Activated T-helper 17 cell treated with anti-CD3 and anti-CD28 coated beads, Interleukin-2, amount 50 U/mL, for 72 hours (primary cell): ENCODE results near the gene ZAP70. TPM values are rescaled to one million over a fixed set of nuclear protein-coding genes. Genes with fewer than 3 reads are reported as not detected.

Source experiments
- ATAC-seq: fragments of 150-1000 bp; cut with Tn5 transposase; replicated peaks from 2 replicates; pipeline ENCODE4 v1.10.0; 2021; ENCODE audit warnings: mild to moderate bottlenecking, moderate library complexity
- H3K27ac Mint-ChIP-seq: one replicate; pipeline ENCODE4 v1.8.0; 2022; ENCODE audit warnings: mixed read lengths
- H3K27me3 Mint-ChIP-seq: one replicate; pipeline ENCODE4 v1.8.0; 2022; ENCODE audit warnings: mixed read lengths
- H3K36me3 Mint-ChIP-seq: one replicate; pipeline ENCODE4 v1.8.0; 2022; ENCODE audit warnings: low read depth, mild to moderate bottlenecking, mixed read lengths
- H3K4me1 Mint-ChIP-seq: one replicate; pipeline ENCODE4 v1.8.0; 2022; ENCODE audit warnings: mixed read lengths
- H3K4me3 Mint-ChIP-seq: one replicate; pipeline ENCODE4 v1.8.0; 2022; ENCODE audit warnings: mild to moderate bottlenecking, mixed read lengths
- H3K9me3 Mint-ChIP-seq: one replicate; pipeline ENCODE4 v1.8.0; 2022; ENCODE audit warnings: mixed read lengths
- total RNA-seq, 2 donors: library from RNA; stranded (reverse); gene quantifications; one replicate each; pipeline ENCODE4 v1.2.3, GENCODE V29; 2022

Gene ZAP70
- total RNA-seq, 2 donors from 2014 or later = 176 to 233 TPM

DNA sequence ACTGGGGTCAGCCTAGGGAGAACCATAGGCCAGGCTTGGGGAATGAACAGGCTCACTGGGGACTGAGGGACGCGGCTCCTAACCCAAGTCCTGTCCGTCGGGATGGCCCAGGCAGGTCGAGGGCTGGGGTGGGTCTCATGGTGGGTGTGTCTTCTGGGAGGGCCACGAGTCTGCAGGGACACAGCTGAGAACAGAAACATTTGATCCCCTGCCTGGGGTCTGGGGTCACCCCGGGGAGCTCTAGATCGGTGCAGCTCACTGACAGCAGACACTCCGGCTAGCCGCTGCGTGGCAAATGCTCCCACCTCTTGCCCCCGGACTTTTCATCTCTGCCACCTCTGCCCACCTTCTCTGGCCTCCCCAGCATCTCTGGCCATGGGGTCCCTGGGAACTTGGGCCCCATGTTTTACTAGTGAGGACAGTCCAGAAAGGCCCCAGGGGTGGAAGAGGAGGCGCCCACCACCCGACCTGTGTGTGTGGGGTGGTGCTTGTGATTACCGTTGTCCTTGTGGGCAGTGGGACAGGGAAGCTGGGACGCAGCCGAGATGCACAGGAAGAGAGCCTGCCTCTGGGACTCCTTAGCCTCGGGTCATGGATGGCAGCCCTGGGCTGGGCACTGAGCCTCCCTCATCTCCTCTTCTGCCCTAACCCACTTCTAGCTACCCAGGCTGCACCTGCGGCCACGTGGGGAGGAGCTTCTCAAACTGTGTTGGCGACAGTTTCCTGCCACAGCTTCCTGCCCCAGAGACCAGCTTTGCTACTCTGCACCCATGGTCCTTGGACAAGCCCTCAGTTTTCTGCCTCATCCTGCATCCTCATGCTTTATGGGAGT, 4.9 kb downstream of the ZAP70 start:
- H3K36me3 Mint-ChIP-seq = peaks cover 98% of the 10 kb centered on the region
- ATAC-seq = peak; percentile 76
- H3K4me1 Mint-ChIP-seq = peaks cover 64% of the 10 kb centered on the region
- H3K27me3 Mint-ChIP-seq = no peaks in the 10 kb centered on the region
- H3K4me3 Mint-ChIP-seq = peak overlapping the region; percentile 100
- peak overlapping the region; percentile 100 for H3K27ac Mint-ChIP-seq
- no peaks in the 10 kb centered on the region for H3K9me3 Mint-ChIP-seq

DNA sequence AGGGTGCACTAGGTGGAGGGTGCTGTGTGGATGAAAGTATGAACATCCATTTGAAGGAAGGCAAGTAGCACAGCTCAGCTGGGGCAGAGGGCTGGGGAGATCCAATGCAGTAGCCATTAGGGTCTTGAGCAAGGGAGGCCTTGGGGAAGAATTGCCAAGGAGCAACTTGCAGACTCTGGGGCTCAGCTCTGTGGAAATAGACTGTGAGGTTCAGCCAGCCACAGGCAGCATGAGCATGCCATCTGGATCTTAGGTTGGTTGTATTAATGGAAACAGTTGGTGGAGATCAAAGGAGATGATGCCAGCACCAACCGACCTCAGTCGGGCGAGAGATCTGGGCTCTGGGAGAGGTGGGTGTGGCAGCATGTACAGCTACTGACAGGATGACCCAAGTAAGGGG, 5.6 kb downstream of the ZAP70 start:
- H3K36me3 Mint-ChIP-seq = peaks cover 98% of the 10 kb centered on the region
- ATAC-seq = peak; percentile 0

DNA sequence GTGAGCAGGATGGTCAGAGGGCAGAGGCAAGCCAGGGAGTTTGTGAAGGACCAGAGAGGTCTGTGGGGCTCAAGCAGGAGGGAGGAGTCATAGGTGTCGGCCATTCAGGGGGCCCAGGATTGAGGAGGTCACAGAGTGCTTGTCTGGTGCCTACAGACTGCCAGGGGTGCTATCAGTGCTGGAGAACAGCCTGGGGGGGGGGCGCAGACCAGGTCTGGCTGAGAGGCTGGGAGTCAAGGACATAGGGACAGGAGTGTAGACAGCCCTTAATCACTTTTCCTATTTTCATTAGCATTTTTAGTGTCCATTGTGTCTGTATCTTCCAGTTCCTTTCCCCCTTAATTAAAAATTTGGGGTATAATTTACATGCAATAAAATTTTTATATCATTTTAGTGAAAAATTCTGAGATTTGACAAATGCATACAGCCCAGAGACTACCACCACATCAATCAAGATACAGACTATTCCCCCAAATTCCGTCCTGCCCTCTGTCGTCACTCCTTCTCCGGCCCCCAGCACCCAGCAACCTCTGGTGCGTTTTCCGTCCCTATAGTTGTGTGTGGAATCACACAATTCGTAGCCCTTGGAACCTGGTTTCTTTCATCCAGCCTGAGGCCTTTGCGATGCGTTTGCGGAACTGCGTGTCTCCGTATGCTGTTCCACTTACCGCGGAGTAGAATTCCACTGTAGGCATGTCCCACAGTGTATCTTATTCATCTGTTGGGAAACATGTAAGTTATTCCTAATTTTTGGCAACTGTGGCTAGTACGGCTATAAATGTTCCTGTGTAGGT, 6.2 kb downstream of the ZAP70 start:
- no peak for ATAC-seq
- Mint-ChIP-seq H3K27ac (peak overlapping the region; percentile 100), H3K27me3 (no peaks in the 10 kb centered on the region), H3K4me1 (peaks cover 62% of the 10 kb centered on the region), H3K36me3 (peaks cover 98% of the 10 kb centered on the region), H3K4me3 (peak overlapping the region; percentile 100), H3K9me3 (no peaks in the 10 kb centered on the region)

More for the DNA sequence above, 5.6 kb downstream of the ZAP70 start:
- Mint-ChIP-seq H3K4me3 (peak overlapping the region; percentile 100), H3K4me1 (peaks cover 62% of the 10 kb centered on the region), H3K27ac (peak overlapping the region; percentile 100), H3K27me3 (no peaks in the 10 kb centered on the region), H3K9me3 (no peaks in the 10 kb centered on the region)

DNA sequence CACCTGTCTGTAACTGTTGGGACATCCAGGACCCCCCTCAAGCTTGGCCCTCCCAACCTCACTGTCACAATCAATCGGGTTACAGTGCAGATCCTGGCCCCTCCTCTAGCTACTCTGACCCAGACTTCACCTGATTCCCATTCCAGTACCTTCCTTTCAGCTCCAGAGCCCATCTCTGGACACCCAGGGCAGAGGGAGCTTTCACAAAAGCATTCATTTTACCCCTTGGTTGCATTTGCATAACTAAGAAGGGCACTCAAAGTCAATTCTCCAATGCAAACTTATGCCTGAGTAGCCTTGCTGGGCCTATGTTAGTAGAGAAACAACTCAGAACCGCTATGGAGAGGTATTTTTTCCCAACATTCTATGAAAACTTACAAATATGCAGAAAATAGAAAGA, 7.4 kb downstream of the ZAP70 start:
- Mint-ChIP-seq H3K9me3 (no peaks in the 10 kb centered on the region), H3K27me3 (no peaks in the 10 kb centered on the region), H3K4me1 (peaks cover 62% of the 10 kb centered on the region), H3K27ac (peak overlapping the region; percentile 3), H3K4me3 (peak overlapping the region; percentile 48), H3K36me3 (peaks cover 98% of the 10 kb centered on the region)
- ATAC-seq = no peak

DNA sequence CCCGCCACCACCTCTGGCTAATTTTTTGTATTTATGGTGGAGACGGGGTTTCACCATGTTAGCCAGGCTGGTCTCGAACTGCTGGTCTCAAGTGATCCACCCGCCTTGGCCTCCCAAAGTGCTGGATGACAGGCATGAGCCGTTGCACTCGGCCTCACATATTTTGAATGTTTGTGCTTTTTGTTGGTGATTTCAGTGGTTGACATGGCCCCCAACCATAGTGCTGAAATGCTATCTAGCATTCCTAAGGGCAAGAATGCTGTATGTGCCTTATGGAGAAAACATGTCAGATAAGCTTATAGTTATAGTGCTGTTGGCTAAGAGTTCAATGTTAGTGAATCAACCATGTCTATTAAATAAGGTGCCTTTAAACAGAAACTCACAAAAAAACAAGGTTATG, 8.9 kb downstream of the ZAP70 start:
- Mint-ChIP-seq H3K4me1 (peaks cover 55% of the 10 kb centered on the region), H3K27me3 (no peaks in the 10 kb centered on the region), H3K36me3 (peaks cover 98% of the 10 kb centered on the region), H3K9me3 (no peaks in the 10 kb centered on the region), H3K27ac (peak overlapping the region; percentile 36), H3K4me3 (no peak overlapping the region)
- no peak for ATAC-seq

DNA sequence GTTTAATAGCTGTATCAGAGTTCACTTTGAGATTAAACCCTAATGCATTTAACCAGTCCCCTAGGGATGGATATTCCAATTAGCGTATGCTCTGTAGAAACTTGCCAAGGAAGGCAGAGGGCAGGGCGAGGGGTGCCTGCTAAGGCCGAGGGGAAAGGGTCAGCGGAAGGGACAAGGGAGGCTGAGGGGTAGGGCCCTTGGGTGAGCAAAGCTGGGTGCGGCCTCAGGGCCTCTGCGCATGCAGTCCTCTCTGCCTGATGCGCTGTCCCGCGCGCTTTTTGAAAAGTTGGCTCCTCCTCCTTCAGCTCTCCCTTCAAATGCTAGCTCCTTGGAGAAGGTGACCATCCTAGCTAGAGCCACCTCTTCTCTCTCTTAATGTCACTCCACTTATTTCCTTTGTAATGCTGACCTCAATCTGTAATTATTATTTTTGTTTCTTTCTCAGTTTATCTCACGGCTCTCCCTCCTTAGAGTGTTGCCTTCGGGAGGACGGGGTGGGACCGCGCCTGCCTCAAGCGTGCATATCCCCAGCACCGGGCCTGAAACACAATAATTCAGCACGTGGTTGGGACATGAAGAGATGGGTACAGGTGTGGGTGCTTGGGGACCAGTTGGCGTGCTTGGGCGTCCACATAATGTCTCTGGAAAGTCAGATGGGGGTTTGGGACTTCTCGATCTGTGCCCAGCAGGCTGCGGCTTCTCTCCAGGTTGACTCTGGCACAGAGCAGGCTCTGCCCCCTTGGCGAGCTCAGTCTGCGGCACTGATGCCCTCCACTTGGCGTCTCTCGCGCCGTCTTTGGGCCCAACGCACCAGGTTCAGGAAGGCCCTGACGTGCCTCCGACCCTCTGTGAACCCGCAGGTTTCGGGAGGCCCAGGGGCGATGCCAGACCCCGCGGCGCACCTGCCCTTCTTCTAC, 10.0 kb downstream of the ZAP70 start:
- no peaks in the 10 kb centered on the region for H3K9me3 Mint-ChIP-seq
- ATAC-seq = no peak
- no peaks in the 10 kb centered on the region for H3K27me3 Mint-ChIP-seq
- H3K4me1 Mint-ChIP-seq = peaks cover 58% of the 10 kb centered on the region
- H3K27ac Mint-ChIP-seq = no peak overlapping the region
- peaks cover 98% of the 10 kb centered on the region for H3K36me3 Mint-ChIP-seq
- no peak overlapping the region for H3K4me3 Mint-ChIP-seq

DNA sequence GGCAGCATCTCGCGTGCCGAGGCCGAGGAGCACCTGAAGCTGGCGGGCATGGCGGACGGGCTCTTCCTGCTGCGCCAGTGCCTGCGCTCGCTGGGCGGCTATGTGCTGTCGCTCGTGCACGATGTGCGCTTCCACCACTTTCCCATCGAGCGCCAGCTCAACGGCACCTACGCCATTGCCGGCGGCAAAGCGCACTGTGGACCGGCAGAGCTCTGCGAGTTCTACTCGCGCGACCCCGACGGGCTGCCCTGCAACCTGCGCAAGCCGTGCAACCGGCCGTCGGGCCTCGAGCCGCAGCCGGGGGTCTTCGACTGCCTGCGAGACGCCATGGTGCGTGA, 10.7 kb downstream of the ZAP70 start:
- Mint-ChIP-seq H3K27ac (no peak overlapping the region), H3K36me3 (peaks cover 98% of the 10 kb centered on the region), H3K4me3 (no peak overlapping the region), H3K9me3 (no peaks in the 10 kb centered on the region), H3K27me3 (no peaks in the 10 kb centered on the region), H3K4me1 (peaks cover 52% of the 10 kb centered on the region)
- no peak for ATAC-seq

DNA sequence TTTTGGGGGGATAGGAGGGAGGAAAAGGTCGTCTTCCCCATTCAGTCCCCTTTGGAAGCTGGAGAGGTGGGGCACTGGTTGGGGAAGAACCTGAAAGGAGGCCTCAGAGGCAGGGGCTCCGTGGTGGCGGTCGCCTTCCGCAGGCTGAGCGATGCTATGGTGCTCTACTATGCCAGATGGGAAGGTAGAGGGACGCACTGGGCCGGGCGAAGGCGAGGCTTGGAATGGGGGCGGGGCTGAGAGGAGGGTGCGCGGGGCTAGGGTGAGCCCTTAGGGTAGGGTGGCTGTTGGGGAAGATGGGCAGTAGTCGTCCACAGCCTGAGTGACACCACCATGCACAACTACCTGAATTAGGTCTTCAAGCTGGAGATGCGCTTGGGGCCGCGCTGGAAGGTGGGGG, 11.1 kb downstream of the ZAP70 start:
- H3K4me3 Mint-ChIP-seq = no peak overlapping the region
- H3K27me3 Mint-ChIP-seq = no peaks in the 10 kb centered on the region
- no peaks in the 10 kb centered on the region for H3K9me3 Mint-ChIP-seq
- no peak overlapping the region for H3K27ac Mint-ChIP-seq
- no peak for ATAC-seq
- H3K36me3 Mint-ChIP-seq = peaks cover 98% of the 10 kb centered on the region
- H3K4me1 Mint-ChIP-seq = peaks cover 48% of the 10 kb centered on the region

DNA sequence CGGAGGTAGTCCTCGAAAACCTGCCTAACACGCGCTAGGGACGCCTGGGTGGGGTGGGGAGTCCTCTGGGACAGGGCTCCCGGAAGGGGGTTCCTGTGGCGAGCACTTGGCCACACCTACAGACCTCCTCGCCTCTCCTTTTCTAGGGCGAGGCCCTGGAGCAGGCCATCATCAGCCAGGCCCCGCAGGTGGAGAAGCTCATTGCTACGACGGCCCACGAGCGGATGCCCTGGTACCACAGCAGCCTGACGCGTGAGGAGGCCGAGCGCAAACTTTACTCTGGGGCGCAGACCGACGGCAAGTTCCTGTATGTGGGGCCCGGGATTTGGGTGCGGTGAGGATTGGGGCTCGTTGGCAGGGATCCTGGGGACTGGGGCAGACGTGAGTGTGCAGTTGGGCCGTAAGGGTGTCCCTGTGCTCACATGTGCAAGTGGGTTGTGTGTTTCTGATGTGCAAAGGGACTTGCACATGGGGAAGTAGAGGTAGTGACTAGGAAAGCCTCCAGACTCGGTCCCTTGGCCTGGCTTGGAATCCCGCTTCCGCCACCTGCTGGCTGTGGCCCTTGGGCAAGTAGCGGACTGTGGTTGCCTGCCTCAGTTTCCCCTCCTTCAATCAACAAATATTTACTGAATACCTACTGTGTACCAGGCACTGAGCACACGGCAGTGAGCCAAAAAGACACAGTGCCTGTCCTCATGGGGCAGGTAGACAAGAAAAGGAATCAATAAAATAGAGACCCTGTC, 11.7 kb downstream of the ZAP70 start:
- H3K4me1 Mint-ChIP-seq = peaks cover 44% of the 10 kb centered on the region
- peak overlapping the region; percentile 40 for H3K27ac Mint-ChIP-seq
- peaks cover 98% of the 10 kb centered on the region for H3K36me3 Mint-ChIP-seq
- ATAC-seq = no peak
- H3K27me3 Mint-ChIP-seq = no peaks in the 10 kb centered on the region
- no peak overlapping the region for H3K4me3 Mint-ChIP-seq
- H3K9me3 Mint-ChIP-seq = no peaks in the 10 kb centered on the region

DNA sequence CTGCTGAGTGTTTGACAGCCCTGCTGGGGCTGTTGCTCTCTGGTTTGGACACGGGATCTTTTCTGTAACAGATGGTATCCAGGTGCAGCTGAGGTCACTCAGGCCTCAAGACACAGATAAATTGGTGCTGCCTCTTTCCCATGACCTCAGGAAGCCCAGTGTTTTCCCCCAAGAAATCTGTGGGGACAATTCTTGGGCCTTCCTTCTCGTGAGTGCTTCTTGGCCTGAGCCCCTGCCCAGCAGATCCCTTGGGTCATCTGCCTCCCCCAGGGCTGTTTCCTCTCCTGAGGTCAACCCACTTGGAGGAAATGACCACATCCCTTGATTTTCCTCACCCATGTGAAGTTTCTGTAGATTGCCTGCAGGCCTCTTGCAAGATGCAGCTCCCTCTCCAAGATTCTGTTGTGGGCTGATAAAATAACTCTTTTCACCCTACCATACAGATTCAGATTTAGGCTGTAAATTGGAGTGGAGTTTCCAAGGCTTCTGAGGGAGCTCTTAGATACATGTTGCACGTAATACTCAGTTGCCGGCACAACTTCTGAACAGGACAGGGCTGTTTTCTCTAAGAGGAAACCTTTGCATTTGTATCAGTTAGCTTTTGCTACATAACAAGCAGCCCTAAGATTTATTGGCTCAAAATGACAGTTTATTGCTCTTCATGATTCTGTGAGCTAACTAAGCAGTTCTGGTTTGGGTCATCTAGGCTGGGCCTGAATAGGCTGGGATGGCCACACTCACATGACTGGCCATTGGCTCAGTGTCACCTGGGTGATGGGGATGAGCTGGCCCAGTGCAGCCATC, 13.1 kb downstream of the ZAP70 start:
- peaks cover 39% of the 10 kb centered on the region for H3K4me1 Mint-ChIP-seq

DNA sequence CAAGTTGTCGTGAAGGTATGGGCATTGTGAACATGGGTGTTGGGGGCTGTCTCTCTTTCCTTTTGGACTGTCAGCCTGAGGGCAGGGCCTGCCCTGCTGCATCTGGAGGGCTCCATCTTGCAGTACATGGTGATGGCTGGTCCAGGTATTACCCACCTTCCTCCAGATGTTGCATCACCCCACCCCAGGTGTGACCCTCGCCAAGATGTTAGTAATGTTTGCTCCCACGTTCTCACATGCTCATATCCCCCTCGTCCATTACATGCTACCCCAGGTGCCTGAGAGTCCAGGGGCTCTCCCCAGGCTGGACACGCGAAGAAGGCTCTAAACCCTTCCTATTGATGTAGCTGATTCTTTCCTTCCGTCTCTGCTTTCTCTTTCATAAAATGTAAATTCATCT, 13.9 kb downstream of the ZAP70 start:
- Mint-ChIP-seq H3K4me3 (peak overlapping the region; percentile 57), H3K27ac (peak overlapping the region; percentile 83), H3K4me1 (peaks cover 40% of the 10 kb centered on the region), H3K36me3 (peaks cover 100% of the 10 kb centered on the region), H3K9me3 (no peaks in the 10 kb centered on the region), H3K27me3 (no peaks in the 10 kb centered on the region)
- no peak for ATAC-seq

More for the DNA sequence above, 13.1 kb downstream of the ZAP70 start:
- no peak for ATAC-seq
- Mint-ChIP-seq H3K4me3 (no peak overlapping the region), H3K27ac (peak overlapping the region; percentile 83), H3K27me3 (no peaks in the 10 kb centered on the region), H3K9me3 (no peaks in the 10 kb centered on the region), H3K36me3 (peaks cover 98% of the 10 kb centered on the region)

DNA sequence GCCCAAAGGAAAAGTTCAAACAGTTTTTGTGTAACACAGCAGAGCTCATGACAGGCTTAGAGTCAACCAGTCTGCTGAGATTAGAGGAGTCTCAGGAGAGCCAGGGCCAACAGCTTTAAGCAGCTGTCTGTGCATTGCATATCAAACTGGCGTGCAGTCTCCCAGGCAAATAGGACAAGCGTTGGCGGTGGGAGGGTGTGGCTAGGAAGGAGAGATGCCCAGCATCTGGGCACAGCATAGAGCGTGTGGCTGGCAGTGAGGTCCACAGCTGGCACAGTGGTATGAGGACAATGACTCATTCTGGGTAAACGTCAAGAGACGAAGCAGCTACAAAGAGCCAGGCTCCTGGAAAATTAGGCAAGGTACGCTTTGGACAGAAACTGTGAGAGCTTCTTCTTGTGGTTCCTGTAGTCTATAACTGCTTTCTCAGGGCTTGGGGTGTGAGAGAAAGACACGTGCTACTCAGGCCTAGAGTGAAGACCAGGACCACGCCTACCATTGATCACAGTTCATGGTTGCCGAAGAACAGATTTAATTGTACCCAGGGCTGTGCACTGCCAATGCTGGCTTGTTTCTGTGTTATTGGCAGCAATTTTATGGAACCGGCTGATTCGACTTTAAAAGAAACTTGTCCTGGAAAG, 14.8 kb downstream of the ZAP70 start:
- H3K4me1 Mint-ChIP-seq = peaks cover 33% of the 10 kb centered on the region
- no peaks in the 10 kb centered on the region for H3K9me3 Mint-ChIP-seq
- peak overlapping the region; percentile 57 for H3K4me3 Mint-ChIP-seq
- ATAC-seq = peak; percentile 89
- no peaks in the 10 kb centered on the region for H3K27me3 Mint-ChIP-seq
- peaks cover 97% of the 10 kb centered on the region for H3K36me3 Mint-ChIP-seq
- H3K27ac Mint-ChIP-seq = peak overlapping the region; percentile 83

DNA sequence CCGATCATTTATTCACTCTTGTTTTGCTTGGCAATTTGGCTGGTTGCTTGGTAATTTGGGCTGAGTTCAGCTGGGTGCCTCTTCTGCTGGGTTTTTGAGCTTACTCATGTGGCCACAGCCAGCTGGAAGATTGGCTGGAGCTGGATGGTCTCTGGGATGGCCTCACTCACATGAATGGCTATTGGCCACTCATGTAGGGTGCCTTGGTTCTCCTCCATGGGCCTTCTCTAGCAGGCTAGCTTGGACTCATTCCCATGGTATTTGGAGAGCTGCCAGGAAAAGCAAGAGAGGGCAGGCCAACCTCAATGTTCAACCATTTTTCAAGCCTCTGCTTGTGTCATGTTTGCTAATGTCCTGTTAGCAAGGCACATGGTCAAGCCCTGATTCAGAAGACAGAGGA, 16.9 kb downstream of the ZAP70 start:
- Mint-ChIP-seq H3K27me3 (no peaks in the 10 kb centered on the region), H3K27ac (no peak overlapping the region), H3K4me1 (peaks cover 30% of the 10 kb centered on the region), H3K36me3 (peaks cover 94% of the 10 kb centered on the region), H3K4me3 (no peak overlapping the region), H3K9me3 (no peaks in the 10 kb centered on the region)
- ATAC-seq = no peak
